HepG2 (cell line): ENCODE data around the gene HPCAL1. TPM values are rescaled to one million over a fixed set of nuclear protein-coding genes. Genes with fewer than 3 reads are reported as not detected.

Source experiments
- PRPF4 ChIP-seq: fragments of 200-400 bp; formaldehyde crosslinking; IDR thresholded peaks from 2 replicates; pipeline ENCODE4 v1.6.1; 2016; ENCODE audit warnings: low read length, low read depth; ENCODE audit not compliant: poor library complexity, severe bottlenecking
- SMAD3 ChIP-seq: sonication (generic); formaldehyde crosslinking; IDR thresholded peaks from 2 replicates; pipeline ENCODE4 v1.4.0; 2020; ENCODE audit warnings: missing genetic modification reagents
- SP4 ChIP-seq: sonication (generic); formaldehyde crosslinking; IDR thresholded peaks from 2 replicates; pipeline ENCODE4 v1.8.1; 2023; ENCODE audit warnings: mild to moderate bottlenecking, missing genetic modification reagents
- STAG1 ChIP-seq: sonication (generic); formaldehyde crosslinking; IDR thresholded peaks from 2 replicates; pipeline ENCODE4 v1.4.0; 2020; ENCODE audit warnings: missing genetic modification reagents
- THAP7 ChIP-seq: sonication (generic); formaldehyde crosslinking; IDR thresholded peaks from 2 replicates; pipeline ENCODE4 v1.8.1; 2023; ENCODE audit warnings: mild to moderate bottlenecking, missing genetic modification reagents
- TRIM22 ChIP-seq: fragments of 450-650 bp; IDR thresholded peaks from 2 replicates; pipeline ENCODE4 v1.6.1; 2017
- ZBTB33 ChIP-seq: sonication (generic); formaldehyde crosslinking; IDR thresholded peaks from 2 replicates; pipeline ENCODE4 v1.4.0; 2020; ENCODE audit warnings: missing genetic modification reagents
- ZGPAT ChIP-seq: IDR thresholded peaks from 2 replicates; pipeline ENCODE4 v1.6.1; 2016; ENCODE audit warnings: mild to moderate bottlenecking
- ZNF547 ChIP-seq: sonication (generic); formaldehyde crosslinking; IDR thresholded peaks from 2 replicates; pipeline ENCODE4 v1.5.1; 2020; ENCODE audit warnings: mild to moderate bottlenecking, missing genetic modification reagents
- ZNF598 ChIP-seq: sonication (generic); formaldehyde crosslinking; IDR thresholded peaks from 2 replicates; pipeline ENCODE4 v1.5.1; 2020; ENCODE audit warnings: mild to moderate bottlenecking, missing genetic modification reagents, borderline replicate concordance
- ZNF609 ChIP-seq: sonication (generic); formaldehyde crosslinking; IDR thresholded peaks from 2 replicates; pipeline ENCODE4 v1.4.0; 2020; ENCODE audit warnings: mild to moderate bottlenecking, missing genetic modification reagents, borderline replicate concordance
- ZNF687 ChIP-seq: sonication (generic); formaldehyde crosslinking; IDR thresholded peaks from 2 replicates; pipeline ENCODE4 v1.5.1; 2020; ENCODE audit warnings: mild to moderate bottlenecking, missing genetic modification reagents, moderate library complexity
- ZNF850 ChIP-seq: sonication (generic); formaldehyde crosslinking; conservative IDR thresholded peaks from 2 replicates; pipeline ENCODE4 v1.9.0; 2021; ENCODE audit warnings: mild to moderate bottlenecking, missing genetic modification reagents
- polyA plus RNA-seq, 8 experiments: library from polyadenylated mRNA; depleted of rRNA in 3 of 8; stranded (reverse) in 7 of 8; unstranded in 1 of 8; fragments of >200 nt; fragmentation: Illumina TruSeq in 4 of 8; extraction: Trizol in 4 of 8; gene quantifications; 2 replicates each; pipeline versions ENCODE4 v1.2.1 to v1.2.3, GENCODE V29; 2011 to 2016; ENCODE audit warnings: low read depth in 4 of 8, missing spikeins in 1 of 8, mixed read lengths in 1 of 8; ENCODE audit not compliant: insufficient read depth in 1 of 8
- total RNA-seq, 5 experiments: library from RNA; depleted of rRNA; stranded (reverse); fragments of >200 nt; fragmentation: Illumina TruSeq; extraction: Trizol; gene quantifications; 2 replicates each; pipeline ENCODE4 v1.2.3, GENCODE V29; 2016; ENCODE audit warnings: low read depth in 1 of 5

HPCAL1 gene
- total and polyA plus RNA-seq, 2 of the 13 experiments (the other 11 are each of a cell fraction or from before 2014, with no cell fraction given) = 29.5 to 29.9 TPM

- TF ChIP-seq ZNF687 (CRISPR knock-in tag) (peak; percentile 54), SP4 (CRISPR knock-in tag) (peak; percentile 41; the same call in 1 of the 2 replicates), ZNF850 (no peak), TRIM22 (no peak), STAG1 (CRISPR knock-in tag) (peak; percentile 54), ZNF598 (CRISPR knock-in tag) (no peak), ZBTB33 (CRISPR knock-in tag) (peak; percentile 100), ZNF547 (CRISPR knock-in tag) (no peak), ZGPAT (CRISPR knock-in tag) (no peak), PRPF4 (peak; percentile 63), SMAD3 (CRISPR knock-in tag) (no peak), THAP7 (CRISPR knock-in tag) (no peak), ZNF609 (CRISPR knock-in tag) (no peak)
Observed at GRCh38 chr2:10305715-10306114, 3.0 kb downstream of the HPCAL1 start (continued).
